Activated CD4-positive, alpha-beta T cell treated with anti-CD3 and anti-CD28 coated beads for 1 hour (primary cell): ENCODE results near the gene FOXE3.

ENCODE experiments used
- DNase-seq: peaks from one replicate; pipeline ENCODE4 v3.0.0-alpha.2; 2020

FOXE3 gene

DNA sequence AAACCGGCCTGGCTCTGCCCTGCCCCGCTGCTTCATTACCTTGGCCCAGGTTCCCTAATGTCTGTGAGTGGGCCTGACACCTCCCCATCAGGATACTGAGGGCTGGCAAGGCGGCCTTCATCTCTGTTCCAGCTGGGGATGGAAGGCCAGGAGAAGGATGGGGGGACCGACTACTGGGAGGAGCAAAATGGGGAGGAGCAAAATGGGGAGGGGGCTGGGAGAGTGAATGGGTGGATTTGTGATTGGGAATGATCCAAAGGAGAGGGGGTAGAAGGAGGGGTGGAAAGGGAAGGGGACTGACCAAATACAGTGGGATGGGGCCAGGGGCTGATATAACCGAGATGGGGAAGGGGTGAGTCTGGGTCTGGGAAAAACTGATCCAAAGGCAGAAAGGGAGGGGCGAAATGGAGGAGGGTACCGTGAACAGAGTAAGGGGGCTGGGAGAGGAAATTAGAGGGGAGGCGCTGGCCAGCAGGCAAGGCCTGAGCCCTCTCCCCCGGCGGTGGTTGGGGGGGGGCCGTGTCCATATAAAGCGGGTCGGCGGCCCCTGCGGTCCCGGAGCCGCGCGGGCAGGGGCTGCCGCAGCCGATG lies at the start of gene FOXE3:
Gene FOXE3 (plus strand): TSS at position 558 of the 591 bp plus-strand sequence. CDS start 31 bp downstream, at position 589.
- no peak for DNase-seq

DNA sequence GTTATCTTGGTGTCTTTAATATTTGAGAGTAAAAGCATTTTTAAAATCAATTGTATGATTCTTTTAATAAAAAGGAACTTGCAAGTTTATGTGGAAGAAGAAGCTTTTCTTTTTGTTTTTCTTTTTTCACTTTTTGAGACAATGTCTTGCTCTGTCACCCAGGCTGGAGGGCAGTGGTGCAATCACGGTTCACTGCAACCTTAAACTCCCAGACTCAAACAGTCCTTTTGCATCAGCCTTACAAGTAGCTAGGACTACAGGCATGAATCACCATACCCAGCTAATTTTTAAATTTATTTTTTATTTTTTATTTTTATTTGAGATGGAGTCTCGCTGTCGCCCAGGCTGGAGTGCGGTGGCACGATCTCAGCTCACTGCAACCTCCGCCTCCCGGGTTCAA lies 48.4 kb upstream of the FOXE3 start:
- DNase-seq = no peak

DNA sequence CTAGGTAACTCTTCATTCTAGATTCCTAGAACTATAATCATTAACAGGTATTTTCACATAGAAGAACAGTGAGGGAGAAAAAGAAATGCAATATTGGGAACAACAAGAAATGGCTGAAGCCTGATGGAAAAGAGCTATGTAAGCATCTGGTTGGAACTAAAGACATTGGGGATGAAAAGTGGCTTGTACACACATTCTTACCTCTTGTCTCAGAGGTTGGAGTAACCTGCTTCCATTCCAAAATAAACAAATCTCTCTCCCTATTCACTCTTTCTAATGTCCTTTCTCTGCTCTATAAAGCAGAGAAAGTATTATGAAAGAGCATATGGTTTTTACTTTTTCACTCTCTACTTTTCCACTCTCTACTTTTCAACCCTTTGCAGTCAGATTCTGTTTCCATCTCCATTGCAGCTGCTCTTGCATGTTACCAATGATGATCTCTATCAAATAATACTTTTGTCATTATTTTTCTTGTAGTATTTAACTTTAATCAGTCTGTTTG lies 45.0 kb upstream of the FOXE3 start:
- DNase-seq = no peak

DNA sequence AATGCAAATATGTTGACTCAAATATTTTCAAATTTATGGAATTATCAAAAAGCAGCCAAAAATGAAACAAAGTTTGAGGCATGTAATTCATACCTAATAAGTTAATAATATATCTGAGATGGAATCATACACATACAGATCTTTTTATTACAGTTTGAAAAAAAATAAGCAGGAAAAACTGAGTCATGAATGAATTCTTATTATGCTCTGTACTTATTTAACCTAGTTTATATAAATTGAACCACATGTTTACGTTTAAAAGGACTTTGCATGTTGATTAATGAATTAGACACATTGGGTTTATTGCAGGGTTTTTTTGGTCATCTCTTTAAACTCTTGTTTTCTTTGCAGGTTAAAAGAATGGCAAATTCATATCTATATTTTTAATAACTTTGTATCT lies 41.6 kb upstream of the FOXE3 start:
- DNase-seq = no peak

DNA sequence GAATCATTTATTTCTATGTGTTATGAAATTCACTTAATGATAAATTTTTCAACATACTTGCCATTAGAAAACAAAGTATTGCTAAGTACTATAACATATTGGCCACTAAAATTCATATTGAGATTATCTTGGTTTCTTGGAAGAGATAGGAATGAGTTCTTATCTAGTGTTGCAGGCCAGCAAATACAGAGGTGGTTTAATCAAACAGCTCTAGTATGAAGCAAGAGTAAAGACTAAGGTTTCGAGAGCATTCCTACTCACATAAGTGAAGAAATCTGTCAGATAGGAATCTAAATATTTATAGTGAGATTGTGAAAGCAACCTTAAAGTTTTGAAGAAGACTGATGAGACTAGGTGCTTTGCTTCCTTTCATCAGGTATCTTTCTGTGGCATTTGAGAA lies 37.9 kb upstream of the FOXE3 start:
- DNase-seq = no peak

DNA sequence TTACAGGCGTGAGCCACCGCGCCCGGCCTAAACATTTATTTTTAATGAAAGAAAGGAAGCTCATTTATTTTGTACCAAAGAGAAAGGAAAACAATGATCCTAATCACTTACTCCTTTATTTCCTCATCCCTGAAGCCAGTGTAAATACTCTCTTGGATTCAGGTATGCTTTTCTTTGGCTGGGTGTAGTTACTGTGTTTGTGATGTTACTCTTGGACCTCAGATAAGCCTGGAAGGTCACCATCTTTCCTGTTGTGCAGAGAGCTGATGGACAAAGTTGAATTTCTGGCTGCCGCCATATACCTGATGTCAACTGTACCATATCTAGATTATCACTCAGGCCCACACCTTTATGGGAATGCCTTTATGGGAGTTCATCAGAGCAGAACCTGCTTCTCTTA lies 35.4 kb upstream of the FOXE3 start:
- no peak for DNase-seq

DNA sequence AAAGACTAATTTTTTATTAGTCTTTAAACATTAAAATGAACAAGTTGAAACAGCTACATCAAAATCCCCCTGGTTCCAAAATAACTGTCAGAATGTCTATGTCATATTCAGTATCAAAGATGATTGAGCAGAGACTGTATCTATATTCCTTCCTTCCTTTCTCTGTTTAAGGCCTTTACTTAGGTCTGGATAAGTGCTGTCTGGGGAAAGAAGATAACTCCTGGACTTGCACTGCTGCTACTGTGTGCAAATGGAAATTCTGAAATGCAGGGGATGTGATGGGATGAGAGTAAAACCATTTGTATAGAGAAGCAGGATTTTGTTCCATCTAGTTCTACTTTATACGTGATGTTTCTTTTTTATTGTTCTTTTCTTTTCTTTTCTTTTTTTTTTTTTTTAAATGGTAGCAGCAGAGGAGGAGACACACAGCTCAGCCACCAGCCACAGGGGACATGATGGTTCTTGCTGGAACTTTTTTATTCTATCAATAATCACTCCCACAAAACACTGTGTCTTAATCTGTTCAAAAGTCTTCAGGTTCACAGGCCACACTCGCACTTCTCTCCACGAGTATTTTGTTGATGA lies 33.6 kb upstream of the FOXE3 start:
- no peak for DNase-seq

DNA sequence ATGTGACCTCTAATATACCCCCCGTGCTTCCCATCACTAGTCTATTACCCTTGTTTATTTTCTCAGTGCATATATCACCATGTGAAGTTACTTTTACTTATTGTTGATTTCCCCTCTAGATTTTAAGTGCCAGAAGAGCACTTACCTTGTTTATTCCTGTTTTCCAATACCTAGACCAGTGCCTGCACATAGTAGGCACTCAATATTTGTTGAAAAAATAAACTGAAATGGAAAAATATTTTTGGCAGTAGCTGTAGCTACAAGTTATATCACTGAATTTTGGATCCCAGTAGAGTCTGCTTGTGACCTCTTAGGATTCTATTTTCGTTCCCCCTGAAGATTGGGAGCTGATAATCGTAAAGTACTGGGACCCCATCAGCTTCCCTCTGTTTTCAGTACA lies 32.0 kb upstream of the FOXE3 start:
- DNase-seq = no peak

DNA sequence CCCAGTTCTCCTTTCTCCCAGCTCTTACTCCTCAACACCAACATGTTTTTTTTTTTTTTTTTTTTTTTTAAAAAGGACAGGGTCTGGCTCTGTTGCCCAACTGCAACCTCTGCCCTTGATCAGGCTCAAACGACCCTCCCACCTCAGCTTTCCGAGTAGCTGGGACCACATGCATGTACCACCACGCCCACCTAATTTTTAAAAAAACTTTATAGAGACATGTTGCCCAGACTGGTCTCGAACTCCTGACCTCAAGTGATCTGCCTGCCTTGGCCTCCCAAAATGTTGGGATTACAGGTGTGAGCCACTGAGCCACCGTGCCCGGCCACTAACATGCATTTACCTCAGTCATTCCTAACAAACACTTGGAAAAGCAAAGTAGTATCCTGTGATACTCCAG lies 31.1 kb upstream of the FOXE3 start:
- no peak for DNase-seq

DNA sequence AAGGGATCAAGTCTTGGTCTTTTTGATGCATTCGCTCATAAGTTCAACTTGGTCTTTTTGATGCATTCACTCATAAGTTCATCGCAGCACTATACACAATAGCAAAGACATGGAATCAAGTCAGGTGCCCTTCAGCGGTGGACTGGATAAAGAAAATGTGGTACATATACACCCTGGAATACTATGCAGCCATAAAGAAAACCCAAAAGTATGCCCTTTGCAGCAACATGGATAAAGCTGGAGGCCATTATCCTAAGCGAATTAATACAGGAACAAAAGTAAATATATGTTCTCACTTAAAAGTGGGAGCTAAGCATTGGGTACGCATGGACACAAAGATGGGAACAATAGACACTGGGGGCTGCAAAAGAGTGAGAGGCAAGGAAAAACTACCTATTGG lies 29.8 kb upstream of the FOXE3 start:
- DNase-seq = no peak

DNA sequence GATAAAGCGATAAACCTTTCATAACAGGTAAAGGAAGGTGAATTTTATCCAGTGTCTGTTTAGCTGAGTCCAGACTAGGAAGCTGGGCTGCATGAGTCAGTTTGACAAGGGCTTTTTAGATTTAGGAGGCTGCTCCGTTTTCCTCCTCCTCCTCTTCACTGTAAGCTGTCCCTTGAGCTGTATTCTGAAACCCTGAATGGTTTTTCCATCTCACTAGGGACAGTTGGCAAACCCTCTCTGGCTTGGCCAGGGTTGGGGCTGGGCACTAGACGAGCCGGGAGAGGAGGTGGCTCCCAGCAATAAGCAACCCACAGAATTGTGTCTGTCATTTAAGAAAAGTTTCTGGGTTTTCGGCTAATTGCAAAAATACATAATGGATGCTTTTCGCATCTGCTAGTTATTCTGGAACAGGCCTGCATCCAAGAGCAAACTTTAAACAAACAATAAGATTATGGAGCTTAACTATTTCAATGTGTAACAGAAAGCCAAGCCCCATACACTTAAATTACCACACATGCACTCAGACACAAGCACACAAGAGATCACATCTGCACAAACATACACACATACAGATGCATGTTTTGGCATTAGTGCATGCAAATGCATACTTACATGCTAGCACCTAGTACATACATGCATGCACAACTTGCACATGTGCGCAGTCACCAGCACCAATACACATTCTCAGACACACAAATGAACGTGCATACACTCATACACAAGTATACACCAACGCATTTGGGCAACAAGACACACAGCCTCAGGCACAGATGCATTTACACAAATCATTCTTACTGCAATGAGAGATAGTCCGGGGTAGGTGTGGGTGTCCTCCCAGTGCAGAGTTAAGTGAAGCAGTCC lies 27.8 kb upstream of the FOXE3 start:
- no peak for DNase-seq

DNA sequence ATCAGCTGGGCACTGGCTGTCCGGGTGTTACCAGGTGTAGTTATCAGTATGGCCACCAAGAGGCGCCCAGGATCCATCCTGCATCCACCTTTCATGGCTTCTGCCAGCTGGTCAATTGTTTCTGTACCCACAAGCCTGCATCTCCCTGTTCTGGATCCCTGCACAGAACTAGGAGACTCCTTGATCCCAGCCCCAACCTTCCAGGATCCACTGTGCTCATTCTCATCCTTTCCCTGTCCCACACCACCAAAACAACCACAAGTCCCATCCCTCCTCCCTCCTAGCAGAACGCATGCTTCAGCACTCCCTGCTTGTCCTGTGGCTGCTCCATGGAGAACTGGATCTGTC lies 27.2 kb upstream of the FOXE3 start:
- peak; percentile 12 for DNase-seq

DNA sequence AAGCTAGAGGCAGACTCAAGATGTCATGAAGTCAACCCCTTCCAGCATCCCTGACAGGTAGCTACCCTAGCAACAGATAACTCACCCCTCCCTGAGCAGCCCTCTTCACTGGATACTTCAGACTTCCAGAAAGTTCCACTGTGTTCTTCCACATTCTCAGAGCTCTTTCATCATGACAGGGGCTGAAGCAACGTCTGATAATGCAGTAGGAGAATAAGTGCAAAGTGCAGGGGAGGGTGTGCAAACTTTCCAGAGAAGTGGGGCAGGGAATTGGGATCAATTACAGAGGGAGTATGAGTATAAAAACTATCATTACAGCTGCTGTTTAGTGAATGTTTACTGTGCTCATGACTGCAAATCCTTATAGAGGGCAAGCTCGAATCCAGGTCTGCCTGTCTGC lies 26.4 kb upstream of the FOXE3 start:
- DNase-seq = no peak

DNA sequence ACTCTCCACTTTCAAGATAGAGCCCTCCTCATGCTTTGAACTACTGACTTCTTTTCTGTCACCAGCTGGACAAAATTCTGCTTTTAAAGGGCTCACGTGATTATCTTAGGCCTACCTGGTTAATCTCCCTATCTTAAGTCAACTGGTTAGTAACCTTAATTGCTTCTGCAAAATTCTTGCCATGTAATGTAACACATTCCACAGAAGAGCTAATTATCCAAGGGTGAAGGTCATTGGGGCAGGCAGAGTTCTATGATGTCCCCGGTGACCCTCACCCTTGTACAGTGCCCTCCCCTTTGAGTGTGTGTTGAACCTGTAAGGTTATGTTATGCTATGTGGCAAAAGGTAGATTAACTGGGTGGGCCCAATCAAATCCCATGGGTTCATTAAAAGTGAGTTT lies 25.2 kb upstream of the FOXE3 start:
- no peak for DNase-seq

DNA sequence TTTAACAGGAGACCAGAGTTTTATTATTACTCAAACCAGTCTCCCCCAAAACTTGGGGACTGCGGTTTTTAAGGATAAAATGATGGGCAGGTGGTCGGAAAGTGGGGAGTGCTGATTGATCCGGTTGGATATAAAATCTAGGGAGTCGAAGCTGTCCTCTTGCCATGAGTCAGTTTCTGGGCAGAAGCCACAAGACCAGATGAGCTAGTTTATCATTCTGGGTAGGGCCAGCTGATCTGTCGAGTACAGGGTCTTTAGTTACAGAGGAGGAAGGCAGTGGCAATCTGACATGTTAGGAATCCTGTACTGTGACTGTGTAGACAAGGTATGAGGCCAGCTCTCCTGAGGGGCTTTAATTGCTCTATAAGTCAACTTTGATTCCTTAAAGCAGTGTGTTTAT lies 22.9 kb upstream of the FOXE3 start:
- DNase-seq = no peak

DNA sequence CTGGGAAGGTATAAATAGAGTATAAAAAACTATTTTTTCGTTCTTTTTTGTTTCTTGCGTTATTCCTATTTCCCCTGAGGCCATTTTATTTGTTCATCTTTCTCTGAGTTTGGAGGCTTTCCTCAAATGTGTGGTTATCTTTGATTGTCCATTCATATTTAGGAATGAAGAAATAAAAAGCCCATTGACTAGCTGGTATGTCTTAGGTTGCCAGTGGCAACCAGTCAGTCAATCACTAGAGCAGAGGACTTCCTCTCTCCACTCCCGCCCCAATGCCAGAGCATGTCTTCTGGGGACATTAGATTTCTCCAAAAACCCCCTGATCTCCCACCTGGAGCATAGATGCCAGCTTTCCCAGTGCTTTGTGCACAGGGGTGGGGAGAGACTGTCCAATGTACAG lies 20.7 kb upstream of the FOXE3 start:
- DNase-seq = no peak

DNA sequence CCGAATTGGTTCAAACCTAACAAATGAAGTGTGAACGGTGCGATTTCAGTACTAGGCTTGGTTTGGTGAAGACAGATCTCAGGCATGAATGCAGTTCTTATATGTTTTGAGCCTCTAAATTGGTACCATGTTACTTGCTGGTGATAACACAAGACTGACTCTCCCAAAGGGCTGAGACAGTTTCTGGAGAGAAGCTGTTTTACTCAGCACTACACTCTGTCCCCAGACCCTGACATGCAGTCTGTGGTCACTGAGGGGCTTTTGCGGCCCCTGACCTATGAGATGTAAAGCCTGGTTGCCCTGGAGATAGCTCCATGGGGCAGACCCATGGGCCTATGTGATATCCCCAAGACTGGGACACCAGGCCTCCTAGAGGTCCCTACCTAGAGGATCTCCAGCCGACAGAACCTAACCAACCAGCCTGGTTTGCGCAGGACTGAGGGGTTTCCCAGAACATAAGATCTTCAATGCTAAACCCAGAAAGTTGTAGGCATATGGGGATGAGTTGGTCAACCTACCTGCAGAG lies 19.4 kb upstream of the FOXE3 start:
- DNase-seq = no peak

DNA sequence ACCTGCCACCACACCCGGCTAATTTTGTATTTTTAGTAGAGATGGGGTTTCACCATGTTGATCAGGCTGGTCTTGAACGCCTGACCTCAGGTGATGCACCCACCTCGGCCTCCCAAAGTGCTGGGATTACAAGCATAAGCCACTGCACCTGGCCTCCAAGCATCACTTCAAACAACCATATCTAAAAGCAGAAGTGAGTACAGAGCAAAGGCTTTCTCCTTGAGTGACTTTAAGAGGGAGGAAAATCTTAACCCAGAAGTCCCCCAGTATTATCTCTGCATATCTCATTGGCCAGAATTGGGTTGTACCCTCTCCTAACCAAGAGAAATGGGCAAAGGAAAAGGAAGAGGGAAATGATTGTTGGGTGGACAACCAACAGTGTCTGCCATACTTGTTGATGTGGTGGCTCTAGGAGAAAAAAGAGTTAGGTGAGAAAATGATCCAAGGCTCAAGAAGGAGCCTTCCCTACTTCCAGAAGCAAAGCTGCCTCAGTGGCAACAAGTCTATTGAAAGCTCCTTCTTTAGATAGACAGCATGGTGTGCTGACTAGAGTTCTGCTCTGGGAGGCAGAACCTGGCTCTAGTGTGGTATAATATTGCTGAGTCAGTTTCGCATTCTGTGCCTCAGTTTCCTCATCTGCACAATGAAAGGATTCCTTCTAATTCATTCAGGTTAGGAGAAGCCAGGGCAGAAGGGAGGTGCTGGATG lies 16.8 kb upstream of the FOXE3 start:
- DNase-seq = no peak

DNA sequence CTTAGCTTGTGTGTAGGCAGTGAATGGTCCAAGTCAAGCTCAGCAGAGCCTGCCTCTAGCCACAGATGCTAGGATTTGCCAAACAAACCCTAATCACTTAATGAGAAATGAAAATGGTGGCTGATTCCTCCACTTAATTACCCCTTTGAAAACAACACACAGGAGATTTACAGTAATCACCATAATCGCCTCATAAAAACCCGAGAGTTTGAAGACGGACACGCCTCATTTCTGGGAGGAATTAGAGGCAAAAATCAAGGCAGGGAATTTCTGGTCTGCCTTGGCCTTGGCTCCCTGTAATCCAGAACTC lies 16.3 kb upstream of the FOXE3 start:
- DNase-seq = no peak

DNA sequence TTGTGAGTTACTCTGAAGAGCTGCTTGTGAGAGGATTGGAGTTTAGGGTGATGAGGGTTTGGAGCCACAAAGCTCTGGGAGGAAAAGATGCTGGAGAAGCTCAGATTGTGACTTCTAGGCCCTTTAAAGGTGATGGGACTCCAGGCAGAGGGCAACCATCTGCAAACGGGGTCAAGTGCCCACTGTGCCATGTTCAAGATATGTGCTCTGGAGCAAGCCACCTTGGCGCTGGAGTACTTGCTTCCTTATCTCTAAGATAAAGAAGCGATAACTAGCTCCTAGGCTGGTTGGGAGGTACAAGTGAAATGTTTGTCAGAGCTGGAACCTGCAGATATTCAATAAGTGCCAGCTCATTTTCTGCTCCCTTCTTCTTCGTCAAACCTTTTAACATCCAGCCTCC lies 14.3 kb upstream of the FOXE3 start:
- DNase-seq = no peak

DNA sequence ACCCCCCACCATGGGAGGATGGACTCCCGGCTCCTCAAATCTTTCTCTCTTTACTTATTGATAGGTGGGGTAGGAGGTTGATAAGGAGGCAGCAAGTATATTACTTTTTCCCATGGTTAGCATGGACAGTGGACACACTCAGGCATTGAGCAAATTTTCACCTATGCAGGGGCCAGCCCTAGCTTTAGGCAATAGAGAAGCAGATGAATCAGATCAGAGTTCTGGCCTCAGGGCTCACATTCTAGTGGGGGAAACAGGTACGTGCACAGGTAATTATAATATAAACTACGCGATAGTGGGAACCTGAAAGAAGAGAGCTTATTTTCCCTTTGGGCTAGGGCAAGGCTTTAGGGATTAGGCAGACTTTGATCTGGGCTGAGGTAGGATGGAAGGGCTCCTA lies 13.5 kb upstream of the FOXE3 start:
- no peak for DNase-seq

DNA sequence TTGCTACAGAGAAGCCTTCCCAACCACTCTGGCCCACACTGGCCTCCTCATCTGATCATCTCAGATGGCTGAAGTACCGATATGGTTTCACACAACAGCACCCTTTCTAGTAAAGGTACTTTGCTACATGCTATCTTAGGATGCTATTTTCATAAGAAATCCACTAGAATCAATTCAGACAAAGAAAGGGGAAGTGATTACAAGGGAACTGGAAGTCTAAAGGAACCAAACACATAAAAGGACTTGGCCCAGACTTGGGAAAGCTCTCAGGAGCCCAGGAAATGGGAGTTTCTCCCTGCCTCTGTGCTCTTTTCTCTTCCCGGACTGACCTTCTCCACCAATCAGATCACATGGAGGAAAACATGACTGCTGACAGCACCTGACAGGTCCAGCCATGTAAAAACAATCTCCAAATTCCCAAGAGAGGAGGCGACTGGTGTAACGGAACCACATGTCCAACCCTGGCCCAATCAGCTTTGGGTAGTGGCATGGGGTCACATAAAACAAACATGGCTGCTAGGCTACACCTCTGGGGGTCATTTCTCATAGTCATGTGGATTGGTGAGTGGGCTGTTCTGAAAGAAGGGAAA lies 12.7 kb upstream of the FOXE3 start:
- DNase-seq = no peak

DNA sequence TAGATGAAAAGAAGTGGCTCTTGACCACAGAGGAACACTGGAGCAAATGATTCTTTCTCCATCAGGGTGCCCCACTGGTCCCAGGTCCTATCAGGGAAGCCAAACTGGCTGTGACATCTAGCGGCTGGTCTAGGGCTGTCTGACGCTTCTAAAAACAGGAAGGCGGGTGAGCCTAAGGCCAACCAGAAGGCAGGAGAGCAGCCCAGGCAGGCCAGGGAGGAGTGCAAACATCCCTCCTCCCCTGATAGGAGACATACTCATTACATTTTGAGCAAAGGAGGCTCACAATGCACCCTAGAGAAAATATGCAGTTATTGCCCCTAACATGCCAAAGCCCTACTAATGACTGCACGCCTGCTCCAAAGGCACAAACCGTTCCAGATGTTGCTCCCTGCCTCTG lies 10.4 kb upstream of the FOXE3 start:
- no peak for DNase-seq
